Mesendoderm (in vitro differentiated cells): ENCODE measurements around the gene RBFOX1. TPM values are rescaled to one million over a fixed set of nuclear protein-coding genes. Genes with fewer than 3 reads are reported as not detected.

Source experiments
- DNase-seq: peaks from one replicate; pipeline ENCODE4 v3.0.0; 2013
- H2AK5ac ChIP-seq: 2 replicates; pipeline ENCODE4 v1.6.1; 2013; ENCODE audit warnings: low read length, inconsistent platforms
- H2BK120ac ChIP-seq: 2 replicates; pipeline ENCODE4 v1.6.1; 2013; ENCODE audit warnings: low read depth, mild to moderate bottlenecking, low read length, moderate library complexity, mixed read lengths
- H2BK15ac ChIP-seq: replicated peaks from 2 replicates; pipeline ENCODE4 v1.6.1; 2013; ENCODE audit warnings: low read depth, mild to moderate bottlenecking, moderate library complexity
- H2BK5ac ChIP-seq: 2 replicates; pipeline ENCODE4 v1.6.1; 2013; ENCODE audit warnings: low read length, inconsistent platforms
- H3K18ac ChIP-seq: 2 replicates; pipeline ENCODE4 v1.6.1; 2013; ENCODE audit warnings: mild to moderate bottlenecking, low read length, mixed read lengths
- H3K23ac ChIP-seq: one replicate; pipeline ENCODE4 v1.6.1; 2013; ENCODE audit warnings: low read length
- H3K27ac ChIP-seq: 2 replicates; pipeline ENCODE4 v1.5.1; 2013; ENCODE audit warnings: low read depth, mild to moderate bottlenecking, inconsistent platforms, low read length, moderate library complexity
- H3K27me3 ChIP-seq: 2 replicates; pipeline ENCODE4 v1.6.1; 2013; ENCODE audit warnings: low read length, control low read depth, mild to moderate bottlenecking, inconsistent platforms; ENCODE audit not compliant: insufficient read depth, poor library complexity
- H3K36me3 ChIP-seq: 2 replicates; pipeline ENCODE4 v1.6.1; 2013; ENCODE audit warnings: low read length, inconsistent platforms; ENCODE audit not compliant: control insufficient read depth, insufficient read depth
- H3K4ac ChIP-seq: one replicate; pipeline ENCODE4 v1.6.1; 2013; ENCODE audit warnings: low read depth, mild to moderate bottlenecking, low read length, moderate library complexity
- H3K4me1 ChIP-seq: 2 replicates; pipeline ENCODE4 v1.6.1; 2013; ENCODE audit warnings: low read depth, low read length, inconsistent platforms; ENCODE audit not compliant: control insufficient read depth
- H3K4me2 ChIP-seq: 2 replicates; pipeline ENCODE4 v1.6.1; 2013; ENCODE audit warnings: low read length
- H3K4me3 ChIP-seq: 2 replicates; pipeline ENCODE4 v1.5.1; 2013; ENCODE audit warnings: mild to moderate bottlenecking, low read length
- H3K56ac ChIP-seq: one replicate; pipeline ENCODE4 v1.6.1; 2013; ENCODE audit warnings: low read length
- H3K79me1 ChIP-seq: 2 replicates; pipeline ENCODE4 v1.6.1; 2013; ENCODE audit warnings: low read length, inconsistent platforms
- H3K79me2 ChIP-seq: 2 replicates; pipeline ENCODE4 v1.6.1; 2013; ENCODE audit warnings: mild to moderate bottlenecking, low read length; ENCODE audit not compliant: control insufficient read depth, insufficient read depth
- H3K9ac ChIP-seq: 2 replicates; pipeline ENCODE4 v1.6.1; 2013; ENCODE audit warnings: low read length, inconsistent platforms
- H4K5ac ChIP-seq: one replicate; pipeline ENCODE4 v1.6.1; 2013; ENCODE audit warnings: low read length
- H4K8ac ChIP-seq: one replicate; pipeline ENCODE4 v1.6.1; 2013; ENCODE audit warnings: low read depth, mild to moderate bottlenecking, control low read depth, low read length, moderate library complexity
- WGBS: extraction: QIAGEN DNeasy Blood & Tissue Kit; methylation state at CpG from one replicate; pipeline ENCODE4 v1.1.7; 2013; ENCODE audit warnings: low lambda C conversion rate, missing lambda C conversion rate; ENCODE audit not compliant: insufficient coverage; ENCODE audit errors: extremely low coverage; 5-methylcytosine and 5-hydroxymethylcytosine counted together
- polyA plus RNA-seq, 2 experiments: library from polyadenylated mRNA; stranded (reverse); fragments of 200-250 nt; gene quantifications; one replicate each; pipeline ENCODE4 v1.2.3, GENCODE V29; 2013

The RBFOX1 gene
- polyA plus RNA-seq (2013, experiment 1 of 2) = 0.42 TPM
- polyA plus RNA-seq (2013, experiment 2 of 2) = 0.39 TPM

- no CpG with 5 or more reads among the region's 8 CpGs for WGBS
- Histone ChIP-seq H3K36me3 (no peaks in the 10 kb centered on the region), H3K27me3 (no peaks in the 10 kb centered on the region), H3K79me2 (no peaks in the 10 kb centered on the region), H2AK5ac (no peak within 1 kb of the TSS), H3K4ac (no peak within 1 kb of the TSS), H3K4me3 (no peak within 1 kb of the TSS), H3K4me2 (no peak within 1 kb of the TSS), H3K23ac (no peak within 1 kb of the TSS), H3K79me1 (no peaks in the 10 kb centered on the region), H4K8ac (no peak within 1 kb of the TSS), H3K9ac (no peak within 1 kb of the TSS), H4K5ac (no peak within 1 kb of the TSS), H2BK15ac (no peak within 1 kb of the TSS), H3K4me1 (peaks cover 2% of the 10 kb centered on the region), H3K27ac (no peak within 1 kb of the TSS), H3K56ac (no peak within 1 kb of the TSS), H2BK5ac (no peak within 1 kb of the TSS), H3K18ac (no peak within 1 kb of the TSS), H2BK120ac (no peak within 1 kb of the TSS)
- DNase-seq = no peak
Measured at GRCh38 chr16:7332611-7333010, at the start of gene RBFOX1. Gene RBFOX1, plus strand, starts transcription at chr16:7332845.

DNA sequence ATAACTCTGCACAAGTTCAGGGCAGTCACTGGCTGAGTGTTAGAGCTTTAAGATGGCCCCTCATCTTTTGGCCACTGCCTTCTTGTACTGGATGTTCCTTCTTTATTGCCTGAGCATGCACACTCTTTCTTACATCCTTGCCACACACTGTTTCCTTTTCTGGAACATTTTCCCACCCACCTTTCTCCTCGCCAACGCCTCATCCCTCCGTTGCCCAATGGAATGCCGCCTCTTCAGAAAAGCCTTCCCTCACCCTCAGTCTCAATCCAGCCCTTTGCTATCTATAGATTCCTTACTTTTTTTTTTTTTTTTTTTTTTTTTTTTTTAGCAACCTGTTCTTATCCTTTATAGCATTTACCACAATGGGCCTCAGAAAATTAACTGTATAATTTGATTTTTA lies 47.9 kb upstream of the RBFOX1 start:
- no peak overlapping the region for H3K9ac ChIP-seq
- no peak overlapping the region for H3K27ac ChIP-seq
- no peak overlapping the region for H2AK5ac ChIP-seq
- H2BK5ac ChIP-seq = no peak overlapping the region
- H3K79me1 ChIP-seq = no peaks in the 10 kb centered on the region
- H3K36me3 ChIP-seq = no peaks in the 10 kb centered on the region
- H3K4me2 ChIP-seq = no peak overlapping the region
- H3K4ac ChIP-seq = no peak overlapping the region
- no peak overlapping the region for H3K18ac ChIP-seq
- H3K79me2 ChIP-seq = no peaks in the 10 kb centered on the region
- no peak overlapping the region for H2BK120ac ChIP-seq
- no peaks in the 10 kb centered on the region for H3K27me3 ChIP-seq
- H4K8ac ChIP-seq = no peak overlapping the region
- no peak overlapping the region for H4K5ac ChIP-seq
- no CpG with 5 or more reads among the region's 4 CpGs for WGBS
- H3K56ac ChIP-seq = no peak overlapping the region
- no peak overlapping the region for H2BK15ac ChIP-seq
- DNase-seq = no peak
- no peaks in the 10 kb centered on the region for H3K4me1 ChIP-seq
- no peak overlapping the region for H3K4me3 ChIP-seq
- no peak overlapping the region for H3K23ac ChIP-seq

- Histone ChIP-seq H2AK5ac (no peak overlapping the region), H3K27ac (no peak overlapping the region), H3K4ac (no peak overlapping the region), H3K27me3 (no peaks in the 10 kb centered on the region), H3K9ac (no peak overlapping the region), H4K5ac (no peak overlapping the region), H3K18ac (no peak overlapping the region), H2BK5ac (no peak overlapping the region), H3K4me3 (no peak overlapping the region), H3K79me2 (no peaks in the 10 kb centered on the region), H3K4me1 (no peaks in the 10 kb centered on the region), H2BK15ac (no peak overlapping the region), H3K36me3 (no peaks in the 10 kb centered on the region), H3K4me2 (no peak overlapping the region), H3K56ac (no peak overlapping the region), H4K8ac (no peak overlapping the region), H3K23ac (no peak overlapping the region), H3K79me1 (no peaks in the 10 kb centered on the region), H2BK120ac (no peak overlapping the region)
- no peak for DNase-seq
- no CpG with 5 or more reads among the region's 2 CpGs for WGBS
Measured at GRCh38 chr16:7285520-7285919, 47.1 kb upstream of the RBFOX1 start.

GRCh38 chr16:7289299-7289698 lies 43.3 kb upstream of the RBFOX1 start:
- no peaks in the 10 kb centered on the region for H3K27me3 ChIP-seq
- no peaks in the 10 kb centered on the region for H3K4me1 ChIP-seq
- no peak overlapping the region for H3K27ac ChIP-seq
- H3K4me2 ChIP-seq = no peak overlapping the region
- no peak overlapping the region for H3K4ac ChIP-seq
- H2AK5ac ChIP-seq = no peak overlapping the region
- WGBS = no CpG with 5 or more reads among the region's 3 CpGs
- no peaks in the 10 kb centered on the region for H3K79me2 ChIP-seq
- no peak overlapping the region for H2BK5ac ChIP-seq
- no peak overlapping the region for H2BK15ac ChIP-seq
- no peak overlapping the region for H3K9ac ChIP-seq
- no peak overlapping the region for H2BK120ac ChIP-seq
- no peak for DNase-seq
- H3K18ac ChIP-seq = no peak overlapping the region
- no peak overlapping the region for H3K4me3 ChIP-seq
- no peaks in the 10 kb centered on the region for H3K79me1 ChIP-seq
- no peak overlapping the region for H3K56ac ChIP-seq
- H3K36me3 ChIP-seq = no peaks in the 10 kb centered on the region
- no peak overlapping the region for H3K23ac ChIP-seq
- no peak overlapping the region for H4K8ac ChIP-seq
- H4K5ac ChIP-seq = no peak overlapping the region

- no peak overlapping the region for H3K4me2 ChIP-seq
- no peaks in the 10 kb centered on the region for H3K79me1 ChIP-seq
- no peak overlapping the region for H3K56ac ChIP-seq
- H2BK5ac ChIP-seq = no peak overlapping the region
- H3K79me2 ChIP-seq = no peaks in the 10 kb centered on the region
- H3K4ac ChIP-seq = no peak overlapping the region
- H3K9ac ChIP-seq = no peak overlapping the region
- H3K23ac ChIP-seq = no peak overlapping the region
- no peaks in the 10 kb centered on the region for H3K36me3 ChIP-seq
- H2AK5ac ChIP-seq = no peak overlapping the region
- H3K27me3 ChIP-seq = no peaks in the 10 kb centered on the region
- H3K18ac ChIP-seq = no peak overlapping the region
- DNase-seq = no peak
- no peak overlapping the region for H4K8ac ChIP-seq
- H2BK120ac ChIP-seq = no peak overlapping the region
- no peaks in the 10 kb centered on the region for H3K4me1 ChIP-seq
- H3K4me3 ChIP-seq = no peak overlapping the region
- no peak overlapping the region for H4K5ac ChIP-seq
- no peak overlapping the region for H3K27ac ChIP-seq
- H2BK15ac ChIP-seq = no peak overlapping the region
- WGBS = no CpG with 5 or more reads among the region's 6 CpGs
Measured at GRCh38 chr16:7290682-7291081, 42.0 kb upstream of the RBFOX1 start.

GRCh38 chr16:7294020-7294419 lies 38.6 kb upstream of the RBFOX1 start:
- no peak for DNase-seq
- Histone ChIP-seq H3K27me3 (no peaks in the 10 kb centered on the region), H3K23ac (no peak overlapping the region), H3K79me1 (no peaks in the 10 kb centered on the region), H3K4ac (no peak overlapping the region), H3K4me3 (no peak overlapping the region), H3K9ac (no peak overlapping the region), H3K27ac (no peak overlapping the region), H3K18ac (no peak overlapping the region), H3K4me1 (no peaks in the 10 kb centered on the region), H3K56ac (no peak overlapping the region), H4K8ac (no peak overlapping the region), H3K4me2 (no peak overlapping the region), H4K5ac (no peak overlapping the region), H2BK15ac (no peak overlapping the region), H2AK5ac (no peak overlapping the region), H2BK120ac (no peak overlapping the region), H2BK5ac (no peak overlapping the region), H3K36me3 (no peaks in the 10 kb centered on the region), H3K79me2 (no peaks in the 10 kb centered on the region)
- WGBS = no CpG with 5 or more reads among the region's 4 CpGs
